ENCODE measurements around the gene CORO2B. TPM values are rescaled to one million over a fixed set of nuclear protein-coding genes. Genes with fewer than 3 reads are reported as not detected.
A peak's percentile ranks its signal among the peaks of the same experiment; 100 is the strongest.

CORO2B gene
- total and polyA plus RNA-seq, 2 of the 4 experiments (the other 2 are of a cell fraction), result 9.3 to 39.3 TPM

GRCh38 chr15:68552773-68553172 lies 26.0 kb upstream of the CORO2B start:
- no peaks in the 10 kb centered on the region for H4K20me1 ChIP-seq (ENCODE audit: insufficient read depth, low read length)
- no peaks in the 10 kb centered on the region for H3K79me1 ChIP-seq (ENCODE audit: low read depth in 1 of 2, low read length in 2 of 2)
- no peak overlapping the region for H3K18ac ChIP-seq (ENCODE audit: low read depth, low read length)
- DNase-seq (peak; percentile 47), ATAC-seq (ENCODE audit: low read depth) (no peak; the same call in 1 of the 2 replicates)
- H3K27me3 ChIP-seq (ENCODE audit: control insufficient read depth, insufficient read depth, low read length), result peaks cover 2% of the 10 kb centered on the region
- peak overlapping the region; percentile 44 for H3K4ac ChIP-seq (ENCODE audit: low read depth, low read length)
- no peak overlapping the region for H3K56ac ChIP-seq (ENCODE audit: extremely low read depth, insufficient read depth, low read length)
- peak overlapping the region; percentile 10 for H3K14ac ChIP-seq (replicated peaks; ENCODE audit: low read depth, low read length)
- ChIA-PET POLR2A (ENCODE audit: unreplicated experiment) (interaction anchor here (0.5 kb wide), 1 partner anchor 265 kb away, joined by 3 read pairs; no protein-coding TSS in a partner anchor), CTCF (interaction anchor here (1.8 kb wide), 1 partner anchor 121 kb away, joined by 6 read pairs; no protein-coding TSS in a partner anchor)
- H3K36me3 ChIP-seq (ENCODE audit: control insufficient read depth, insufficient read depth, low read length), result no peaks in the 10 kb centered on the region
- peaks cover 7% of the 10 kb centered on the region for H3K9me1 ChIP-seq (ENCODE audit: insufficient read depth, low read length)
- no peaks in the 10 kb centered on the region for H3K9me3 ChIP-seq (ENCODE audit: control insufficient read depth, insufficient read depth, low read length)
- peak overlapping the region; percentile 45; the same call in 1 of the 2 replicates for H4K91ac ChIP-seq (ENCODE audit: insufficient read depth, low read depth, low read length)
- peak overlapping the region; percentile 43 for H2BK20ac ChIP-seq (ENCODE audit: low read depth, low read length)
- no TSS peak for BruUV-seq (replicated peaks)
- in situ Hi-C loops (cut with MboI; ENCODE audit: low sequenced_read_pairs), result loop anchor here (5.0 kb wide), 3 partner anchors 250 to 370 kb away; no protein-coding TSS in a partner anchor
- no peak for TF ChIP-seq MAZ (IDR thresholded peaks at IDR 0.05; ENCODE audit: borderline replicate concordance, low read depth, low read length)
- no peak for TF ChIP-seq FOS (IDR thresholded peaks at IDR 0.05; ENCODE audit: low read depth, low read length)
- TF ChIP-seq, protein P1, sequence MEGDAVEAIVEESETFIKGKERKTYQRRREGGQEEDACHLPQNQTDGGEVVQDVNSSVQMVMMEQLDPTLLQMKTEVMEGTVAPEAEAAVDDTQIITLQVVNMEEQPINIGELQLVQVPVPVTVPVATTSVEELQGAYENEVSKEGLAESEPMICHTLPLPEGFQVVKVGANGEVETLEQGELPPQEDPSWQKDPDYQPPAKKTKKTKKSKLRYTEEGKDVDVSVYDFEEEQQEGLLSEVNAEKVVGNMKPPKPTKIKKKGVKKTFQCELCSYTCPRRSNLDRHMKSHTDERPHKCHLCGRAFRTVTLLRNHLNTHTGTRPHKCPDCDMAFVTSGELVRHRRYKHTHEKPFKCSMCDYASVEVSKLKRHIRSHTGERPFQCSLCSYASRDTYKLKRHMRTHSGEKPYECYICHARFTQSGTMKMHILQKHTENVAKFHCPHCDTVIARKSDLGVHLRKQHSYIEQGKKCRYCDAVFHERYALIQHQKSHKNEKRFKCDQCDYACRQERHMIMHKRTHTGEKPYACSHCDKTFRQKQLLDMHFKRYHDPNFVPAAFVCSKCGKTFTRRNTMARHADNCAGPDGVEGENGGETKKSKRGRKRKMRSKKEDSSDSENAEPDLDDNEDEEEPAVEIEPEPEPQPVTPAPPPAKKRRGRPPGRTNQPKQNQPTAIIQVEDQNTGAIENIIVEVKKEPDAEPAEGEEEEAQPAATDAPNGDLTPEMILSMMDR (conservative IDR thresholded peaks at IDR 0.05; ENCODE audit: low read depth, low read length), result no peak
- TF ChIP-seq RFX5 (IDR thresholded peaks at IDR 0.05; ENCODE audit: low read depth, low read length), result no peak
- no peak for TF ChIP-seq MAFK (IDR thresholded peaks at IDR 0.05; ENCODE audit: low read depth, low read length)
- TF ChIP-seq CEBPB (IDR thresholded peaks at IDR 0.05; ENCODE audit: low read depth, low read length), result no peak
- H2BK15ac ChIP-seq (ENCODE audit: low read depth, low read length), result peak overlapping the region; percentile 9; the same call in 2 of the 3 replicates
- dilution Hi-C loops (cut with HindIII; ENCODE audit: low sequenced_read_pairs, unreplicated experiment), result no loop called here
- H2BK120ac ChIP-seq (ENCODE audit: low read depth, low read length), result peak overlapping the region; percentile 35
- H4K5ac ChIP-seq (ENCODE audit: low read depth, low read length), result no peak overlapping the region
- no peak overlapping the region for H3K27ac ChIP-seq (ENCODE audit: insufficient read depth, low read length)
- H4K8ac ChIP-seq (ENCODE audit: low read depth in 2 of 2, low read length in 2 of 2), result peak overlapping the region in 1 of 2 experiments; percentile 63; a peak in 1 of 4 replicates
- H3K23ac ChIP-seq (ENCODE audit: low read depth, low read length), result 0 out of 2 replicates have a peak overlapping the region, but pooled peaks have one; percentile 4
- H3K4me3 ChIP-seq (ENCODE audit: insufficient read depth, low read depth, low read length), result no peak overlapping the region
- H3K4me1 ChIP-seq (ENCODE audit: control insufficient read depth, insufficient read depth, low read length), result peaks cover 5% of the 10 kb centered on the region
- no peak overlapping the region for H2BK5ac ChIP-seq (ENCODE audit: low read depth, low read length, poor library complexity, severe bottlenecking)
- no CpG with 5 or more reads among the region's 6 CpGs for WGBS, 2 experiments (ENCODE audit: extremely low coverage in 2 of 2, insufficient read length in 1 of 2)
- peak overlapping the region; percentile 60 for H2AFZ ChIP-seq (replicated peaks; ENCODE audit: low read length, poor library complexity)
- peak overlapping the region; percentile 36; the same call in 1 of the 2 replicates for H2AK5ac ChIP-seq (ENCODE audit: low read depth, low read length)
- intact Hi-C loops (cut with micrococcal nuclease), result loop anchor here (5.0 kb wide), 1 partner anchor 300 kb away; no protein-coding TSS in a partner anchor
- H3K9ac ChIP-seq (ENCODE audit: low read depth, low read length), result no peak overlapping the region
- H3K4me2 ChIP-seq (ENCODE audit: low read depth, low read length), result no peak overlapping the region
- peak overlapping the region; percentile 11 for H2AK9ac ChIP-seq (replicated peaks; ENCODE audit: low read depth, low read length, poor library complexity)
